BLaER1 (cell line): ENCODE measurements around the gene KCNJ12.

Experiments used
- H3K27ac ChIP-seq: shearing (Covaris generic); formaldehyde crosslinking; 2 replicates; pipeline ENCODE4 v1.8.1; 2022
- H3K27me3 ChIP-seq: shearing (Covaris generic); formaldehyde crosslinking; 2 replicates; pipeline ENCODE4 v1.8.1; 2022
- H3K36me3 ChIP-seq: shearing (Covaris generic); formaldehyde crosslinking; 2 replicates; pipeline ENCODE4 v1.8.1; 2022
- H3K4me1 ChIP-seq: shearing (Covaris generic); formaldehyde crosslinking; 2 replicates; pipeline ENCODE4 v1.8.1; 2022
- H3K4me2 ChIP-seq: shearing (Covaris generic); formaldehyde crosslinking; 2 replicates; pipeline ENCODE4 v1.8.1; 2022
- H3K4me3 ChIP-seq: shearing (Covaris generic); formaldehyde crosslinking; 2 replicates; pipeline ENCODE4 v1.8.1; 2022
- H3K9ac ChIP-seq: shearing (Covaris generic); formaldehyde crosslinking; 2 replicates; pipeline ENCODE4 v1.8.1; 2022
- H3K9me3 ChIP-seq: shearing (Covaris generic); formaldehyde crosslinking; 2 replicates; pipeline ENCODE4 v1.8.1; 2022
- H4K20me1 ChIP-seq: shearing (Covaris generic); formaldehyde crosslinking; 2 replicates; pipeline ENCODE4 v1.8.1; 2022
- Cebpa-rat ChIP-seq: shearing (Covaris generic); IDR thresholded peaks from 2 replicates; pipeline ENCODE4 v1.8.1; 2022

KCNJ12 gene

GRCh38 chr17:21387616-21388015 lies 11.5 kb downstream of the KCNJ12 start:
- H4K20me1 ChIP-seq = peaks cover 100% of the 10 kb centered on the region

GRCh38 chr17:21388066-21388465 lies 11.9 kb downstream of the KCNJ12 start:
- Histone ChIP-seq H3K9me3 (no peaks in the 10 kb centered on the region), H3K36me3 (peaks cover 79% of the 10 kb centered on the region), H4K20me1 (peaks cover 100% of the 10 kb centered on the region), H3K9ac (peak overlapping the region; percentile 66), H3K27me3 (no peaks in the 10 kb centered on the region), H3K4me2 (peak overlapping the region; percentile 93), H3K27ac (peak overlapping the region; percentile 41), H3K4me1 (peaks cover 98% of the 10 kb centered on the region), H3K4me3 (no peak overlapping the region)
- TF ChIP-seq Cebpa-rat = no peak

More at GRCh38 chr17:21387616-21388015, 11.5 kb downstream of the KCNJ12 start:
- TF ChIP-seq Cebpa-rat = no peak
- Histone ChIP-seq H3K27ac (peak overlapping the region; percentile 41; the same call in 1 of the 2 replicates), H3K9ac (peak overlapping the region; percentile 66; the same call in 1 of the 2 replicates), H3K4me1 (peaks cover 98% of the 10 kb centered on the region), H3K36me3 (peaks cover 81% of the 10 kb centered on the region), H3K27me3 (no peaks in the 10 kb centered on the region), H3K4me2 (peak overlapping the region; percentile 93), H3K9me3 (no peaks in the 10 kb centered on the region), H3K4me3 (no peak overlapping the region)

- Histone ChIP-seq H3K36me3 (peaks cover 79% of the 10 kb centered on the region), H3K4me2 (peak overlapping the region; percentile 93), H3K9ac (peak overlapping the region; percentile 66), H4K20me1 (peaks cover 100% of the 10 kb centered on the region), H3K4me1 (peaks cover 98% of the 10 kb centered on the region), H3K27ac (peak overlapping the region; percentile 41), H3K4me3 (no peak overlapping the region), H3K27me3 (no peaks in the 10 kb centered on the region), H3K9me3 (no peaks in the 10 kb centered on the region)
- TF ChIP-seq Cebpa-rat = no peak
These were observed 12.8 kb downstream of the KCNJ12 start for GRCh38 chr17:21388944-21389343.

DNA sequence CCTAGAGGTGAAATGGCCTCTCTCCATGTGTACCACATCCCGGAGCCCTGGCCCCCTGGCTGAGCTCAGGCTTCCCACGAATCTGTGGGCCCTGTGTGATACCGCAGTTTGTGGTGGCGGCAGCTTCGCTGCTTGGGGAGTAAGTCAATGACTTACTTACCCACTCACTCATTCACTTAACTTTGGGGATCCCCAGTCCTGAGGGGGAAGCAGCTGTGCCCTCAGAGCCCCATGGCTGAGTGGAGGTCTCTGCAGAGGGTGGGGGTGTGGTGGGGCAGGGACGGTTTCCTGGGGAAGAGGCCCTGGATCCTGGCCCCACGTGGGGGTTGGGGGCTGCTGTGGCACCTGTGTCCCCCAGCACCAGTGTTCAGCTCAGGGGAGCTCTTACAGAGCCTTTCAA lies 13.2 kb downstream of the KCNJ12 start:
- Histone ChIP-seq H3K4me3 (no peak overlapping the region), H3K9ac (peak overlapping the region; percentile 66), H3K27me3 (no peaks in the 10 kb centered on the region), H3K27ac (peak overlapping the region; percentile 41), H3K4me2 (peak overlapping the region; percentile 93), H3K36me3 (peaks cover 79% of the 10 kb centered on the region), H4K20me1 (peaks cover 100% of the 10 kb centered on the region), H3K4me1 (peaks cover 95% of the 10 kb centered on the region), H3K9me3 (no peaks in the 10 kb centered on the region)
- no peak for TF ChIP-seq Cebpa-rat

DNA sequence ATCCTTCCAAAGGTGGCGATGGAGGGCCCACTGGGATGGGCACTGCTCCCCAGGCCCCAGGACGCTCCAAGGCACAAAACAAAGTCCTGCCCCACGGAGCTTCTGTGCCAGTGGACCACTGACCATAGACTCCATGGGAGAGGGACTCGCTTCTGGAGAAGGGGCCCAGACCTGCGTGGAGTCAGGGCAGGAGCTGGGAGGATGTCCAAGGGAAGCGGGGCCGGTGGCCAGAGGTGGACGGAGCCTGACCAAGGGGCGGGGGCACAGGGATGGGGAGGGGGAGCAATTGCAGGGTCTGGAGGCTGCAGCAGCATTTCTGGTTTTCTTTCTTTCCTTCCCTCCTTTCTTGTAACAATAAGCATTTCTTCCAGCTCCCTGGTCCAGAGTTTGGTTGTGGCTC lies 14.1 kb downstream of the KCNJ12 start:
- Histone ChIP-seq H3K9ac (no peak overlapping the region; the same call in 1 of the 2 replicates), H3K27me3 (no peaks in the 10 kb centered on the region), H3K9me3 (no peaks in the 10 kb centered on the region), H3K4me2 (peak overlapping the region; percentile 93), H3K27ac (peak overlapping the region; percentile 41), H3K4me3 (no peak overlapping the region), H3K36me3 (peaks cover 82% of the 10 kb centered on the region), H4K20me1 (peaks cover 100% of the 10 kb centered on the region), H3K4me1 (peaks cover 88% of the 10 kb centered on the region)
- no peak for TF ChIP-seq Cebpa-rat

DNA sequence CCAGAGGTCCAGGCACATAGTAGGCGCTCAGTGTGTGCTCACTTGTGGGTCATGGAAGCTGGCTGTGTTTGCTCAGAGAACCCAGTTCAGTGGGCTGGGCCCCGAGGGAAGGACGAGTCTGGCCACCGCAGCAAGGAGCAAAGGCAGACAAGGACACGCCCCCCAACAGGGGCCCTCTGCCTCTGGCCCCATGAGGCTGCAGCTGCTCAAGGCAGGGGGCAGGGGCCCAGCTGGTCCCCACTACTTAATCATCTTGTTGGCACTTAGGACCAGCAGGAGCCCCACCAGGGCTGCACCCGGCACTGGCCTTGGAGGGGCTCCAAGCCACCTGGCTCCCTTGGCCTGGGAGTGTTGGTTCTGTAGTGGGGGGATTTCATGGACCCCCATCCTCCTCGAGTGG lies 16.1 kb downstream of the KCNJ12 start:
- TF ChIP-seq Cebpa-rat = no peak

DNA sequence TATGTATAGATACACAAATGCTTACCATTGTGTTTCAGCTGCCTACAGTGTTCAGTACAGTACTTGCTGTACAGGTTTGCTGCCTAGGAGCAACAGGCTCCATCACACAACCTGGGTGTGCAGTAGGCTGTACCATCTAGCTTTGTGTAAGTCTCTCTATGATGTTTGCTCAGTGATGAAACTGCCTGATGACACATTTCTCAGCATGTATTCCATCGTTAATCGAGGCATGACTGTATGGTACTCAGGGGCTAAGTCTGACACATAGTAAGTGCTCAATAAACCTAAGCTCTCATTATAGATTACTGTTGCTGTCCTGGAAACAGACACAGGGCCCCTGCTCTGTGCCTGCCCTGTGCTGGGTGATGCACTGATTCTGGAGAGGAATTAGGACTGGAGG lies 18.1 kb downstream of the KCNJ12 start:
- no peak for TF ChIP-seq Cebpa-rat
- H3K4me2 ChIP-seq = no peak overlapping the region
- peaks cover 85% of the 10 kb centered on the region for H3K36me3 ChIP-seq
- no peaks in the 10 kb centered on the region for H3K27me3 ChIP-seq
- H3K27ac ChIP-seq = no peak overlapping the region
- peaks cover 84% of the 10 kb centered on the region for H3K4me1 ChIP-seq
- peaks cover 100% of the 10 kb centered on the region for H4K20me1 ChIP-seq
- H3K4me3 ChIP-seq = no peak overlapping the region
- no peak overlapping the region for H3K9ac ChIP-seq
- no peaks in the 10 kb centered on the region for H3K9me3 ChIP-seq

More for the DNA sequence above, 16.1 kb downstream of the KCNJ12 start:
- Histone ChIP-seq H3K4me3 (no peak overlapping the region), H3K9me3 (no peaks in the 10 kb centered on the region), H4K20me1 (peaks cover 100% of the 10 kb centered on the region), H3K9ac (no peak overlapping the region), H3K36me3 (peaks cover 85% of the 10 kb centered on the region), H3K4me2 (peak overlapping the region; percentile 93), H3K4me1 (peaks cover 86% of the 10 kb centered on the region), H3K27me3 (no peaks in the 10 kb centered on the region), H3K27ac (peak overlapping the region; percentile 47)

DNA sequence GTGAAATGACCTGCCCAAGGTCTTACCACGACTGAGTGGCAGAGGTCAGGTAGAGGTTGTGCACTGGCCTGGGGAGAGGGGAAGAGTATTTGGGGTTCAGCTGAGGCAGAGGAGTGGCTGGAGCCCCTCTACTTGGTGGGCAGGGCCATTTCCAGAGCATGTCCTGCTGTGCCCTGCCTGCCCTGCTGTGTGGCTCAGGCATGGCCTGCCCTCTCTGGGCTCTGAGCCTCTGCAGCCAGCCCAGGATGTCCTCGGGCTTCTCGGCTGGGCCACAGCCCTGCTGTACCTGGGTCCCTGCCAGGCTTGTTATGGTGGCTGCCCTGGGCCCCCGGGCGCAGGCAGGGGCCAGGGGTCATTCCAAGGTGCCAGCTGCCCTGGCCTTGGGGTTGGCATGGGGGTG lies 19.6 kb downstream of the KCNJ12 start:
- H3K4me1 ChIP-seq = peaks cover 84% of the 10 kb centered on the region
- no peaks in the 10 kb centered on the region for H3K27me3 ChIP-seq
- H3K9ac ChIP-seq = no peak overlapping the region
- H3K9me3 ChIP-seq = no peaks in the 10 kb centered on the region
- H3K4me3 ChIP-seq = no peak overlapping the region
- H3K36me3 ChIP-seq = peaks cover 97% of the 10 kb centered on the region
- peak overlapping the region; percentile 56 for H3K27ac ChIP-seq
- H4K20me1 ChIP-seq = peaks cover 100% of the 10 kb centered on the region
- 0 out of 2 replicates have a peak overlapping the region, but pooled peaks have one; percentile 17 for H3K4me2 ChIP-seq
- TF ChIP-seq Cebpa-rat = no peak

- H3K4me2 ChIP-seq = peak overlapping the region; percentile 17
- H3K9ac ChIP-seq = 0 out of 2 replicates have a peak overlapping the region, but pooled peaks have one; percentile 34
- TF ChIP-seq Cebpa-rat = no peak
- H3K27ac ChIP-seq = peak overlapping the region; percentile 56
- no peaks in the 10 kb centered on the region for H3K9me3 ChIP-seq
- H3K27me3 ChIP-seq = no peaks in the 10 kb centered on the region
- peaks cover 97% of the 10 kb centered on the region for H3K36me3 ChIP-seq
- peaks cover 100% of the 10 kb centered on the region for H4K20me1 ChIP-seq
- H3K4me3 ChIP-seq = no peak overlapping the region
- peaks cover 84% of the 10 kb centered on the region for H3K4me1 ChIP-seq
These were observed 20.1 kb downstream of the KCNJ12 start for GRCh38 chr17:21396237-21396636.

GRCh38 chr17:21397341-21398190 lies 21.4 kb downstream of the KCNJ12 start:
- peaks cover 80% of the 10 kb centered on the region for H3K4me1 ChIP-seq
- 0 out of 2 replicates have a peak overlapping the region, but pooled peaks have one; percentile 34 for H3K9ac ChIP-seq
- H3K27ac ChIP-seq = no peak overlapping the region
- H3K4me2 ChIP-seq = peak overlapping the region; percentile 14; the same call in 1 of the 2 replicates
- H3K9me3 ChIP-seq = no peaks in the 10 kb centered on the region
- H3K27me3 ChIP-seq = no peaks in the 10 kb centered on the region
- TF ChIP-seq Cebpa-rat = no peak
- H3K36me3 ChIP-seq = peaks cover 85% of the 10 kb centered on the region
- H3K4me3 ChIP-seq = no peak overlapping the region
- H4K20me1 ChIP-seq = peaks cover 100% of the 10 kb centered on the region
